Heart left ventricle (tissue), 13 donors: Measurements from ENCODE around the gene PTPRK.

Experiments used
- POLR2A ChIP-seq, 2 donors: fragments of 450-650 bp; IDR thresholded peaks; one replicate each; pipeline ENCODE4 v1.6.1; 2017; ENCODE audit warnings: antibody characterized with exemption in 2 of 2, mild to moderate bottlenecking in 2 of 2, moderate library complexity in 2 of 2
- TF ChIP-seq, protein P1 (sequence below), 12 donors: fragments of 200-600 bp; sonication (generic) in 4 of 12; IDR thresholded peaks; one replicate each; pipeline versions ENCODE4 v1.5.0 to v1.8.0; 2018 to 2022; ENCODE audit warnings: antibody characterized with exemption in 12 of 12, mild to moderate bottlenecking in 5 of 12
- donor health status: ischemic (EF 13 %, LVEDD 7.1; RV severe dilation, severe dysfunction).
- donor health status: DM: no; HTN: yes; CAD: no.
- donor health status: DM: no; HTN: no; CAD: no.
- donor health status: ischemic (EF 25% LVEDD 6.9; RV normal size, moderate dysfunction).
- donor health status: ischemic (EF 25% LVEDD 5.7; RV mildly dilated, moderate dysfunction).
- donor health status: ischemic (EF 35%, LVEDD 5.7; RV mildly dilated, moderate dysfunction).
- donor health status: nonischemic (EF 11% LVEDD 7.7; RV severe dilation, severe dysfunction).
- donor health status: DM: yes; HTN: yes; CAD: no.
- donor health status: PGD.
- donor health status: ischemic (EF 29% LVEDD 5.4; RV normal size, mild dysfunction).
- donor health status: nonischemic (EF 23%, LVEDD 6.1; RV moderate dilation, normal function).

DNA sequence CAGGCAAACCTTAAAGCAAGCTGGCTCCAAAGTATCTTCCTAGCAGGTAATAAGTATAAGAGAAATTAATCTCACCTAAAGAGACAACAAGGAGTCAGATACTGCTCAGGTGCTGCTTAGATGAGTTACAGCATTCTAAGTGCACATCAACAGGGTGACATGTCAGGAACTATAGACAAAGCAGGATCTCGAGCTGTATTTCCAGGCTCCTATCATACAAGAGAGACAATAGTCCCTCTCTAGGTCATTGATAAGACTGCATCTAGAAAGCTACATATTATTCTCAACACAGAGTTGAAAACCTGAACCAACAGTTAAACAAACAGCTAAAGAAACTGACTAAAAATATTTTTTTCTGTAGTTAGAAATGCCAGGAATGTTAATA is 3.9 kb downstream of the PTPRK start:
- TF ChIP-seq, protein P1, sequence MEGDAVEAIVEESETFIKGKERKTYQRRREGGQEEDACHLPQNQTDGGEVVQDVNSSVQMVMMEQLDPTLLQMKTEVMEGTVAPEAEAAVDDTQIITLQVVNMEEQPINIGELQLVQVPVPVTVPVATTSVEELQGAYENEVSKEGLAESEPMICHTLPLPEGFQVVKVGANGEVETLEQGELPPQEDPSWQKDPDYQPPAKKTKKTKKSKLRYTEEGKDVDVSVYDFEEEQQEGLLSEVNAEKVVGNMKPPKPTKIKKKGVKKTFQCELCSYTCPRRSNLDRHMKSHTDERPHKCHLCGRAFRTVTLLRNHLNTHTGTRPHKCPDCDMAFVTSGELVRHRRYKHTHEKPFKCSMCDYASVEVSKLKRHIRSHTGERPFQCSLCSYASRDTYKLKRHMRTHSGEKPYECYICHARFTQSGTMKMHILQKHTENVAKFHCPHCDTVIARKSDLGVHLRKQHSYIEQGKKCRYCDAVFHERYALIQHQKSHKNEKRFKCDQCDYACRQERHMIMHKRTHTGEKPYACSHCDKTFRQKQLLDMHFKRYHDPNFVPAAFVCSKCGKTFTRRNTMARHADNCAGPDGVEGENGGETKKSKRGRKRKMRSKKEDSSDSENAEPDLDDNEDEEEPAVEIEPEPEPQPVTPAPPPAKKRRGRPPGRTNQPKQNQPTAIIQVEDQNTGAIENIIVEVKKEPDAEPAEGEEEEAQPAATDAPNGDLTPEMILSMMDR (IDR thresholded peaks at IDR 0.05): peak in 11 of 12 donors; percentile 14 to 51 (median 26)
- no peak for TF ChIP-seq POLR2A (IDR thresholded peaks at IDR 0.05)
